Calu3 (cell line): ENCODE data around the gene KDM7A. TPM values are rescaled to one million over a fixed set of nuclear protein-coding genes. Genes with fewer than 3 reads are reported as not detected.

Experiments
- BruUV-seq: library from RNA; stranded (reverse); fragments of 400-500 nt; replicated peaks from 2 replicates; lab custom pipeline; 2021; lab: Mats Ljungman, UMichigan
- CTCF ChIA-PET: fragments of 300-600 bp; sonication (Branson Sonifier 250); formaldehyde crosslinking; loops from one replicate; lab custom pipeline; 2022; ENCODE audit warnings: antibody characterized with exemption; lab: Charles Lee
- DNase-seq: peaks from one replicate; pipeline ENCODE4 v3.0.0; 2022
- H3K27ac Mint-ChIP-seq: one replicate; pipeline ENCODE4 v1.8.0; 2022; ENCODE audit warnings: mixed read lengths; ENCODE audit not compliant: unreplicated experiment
- H3K27me3 Mint-ChIP-seq: one replicate; pipeline ENCODE4 v1.8.0; 2022; ENCODE audit warnings: mixed read lengths; ENCODE audit not compliant: unreplicated experiment
- H3K36me3 Mint-ChIP-seq: one replicate; pipeline ENCODE4 v1.8.0; 2022; ENCODE audit warnings: mild to moderate bottlenecking, moderate library complexity, mixed read lengths; ENCODE audit not compliant: insufficient read depth, unreplicated experiment
- H3K4me1 Mint-ChIP-seq: one replicate; pipeline ENCODE4 v1.8.0; 2022; ENCODE audit warnings: mild to moderate bottlenecking, low read depth, mixed read lengths; ENCODE audit not compliant: unreplicated experiment
- H3K4me3 Mint-ChIP-seq: one replicate; pipeline ENCODE4 v1.8.0; 2022; ENCODE audit warnings: mild to moderate bottlenecking, low read depth, moderate library complexity, mixed read lengths; ENCODE audit not compliant: unreplicated experiment
- H3K9me3 Mint-ChIP-seq: one replicate; pipeline ENCODE4 v1.8.0; 2022; ENCODE audit warnings: low read depth, mixed read lengths; ENCODE audit not compliant: unreplicated experiment
- CTCF ChIP-seq: fragments of 200-600 bp; IDR thresholded peaks from one replicate; pipeline ENCODE4 v1.8.0; 2022; ENCODE audit warnings: antibody characterized with exemption; ENCODE audit not compliant: unreplicated experiment
- intact Hi-C: fragments of 100-400 bp; cut with micrococcal nuclease; formaldehyde crosslinking; loops from one replicate; pipeline ENCODE4 v1.10.0; 2022; ENCODE audit not compliant: unreplicated experiment
- total RNA-seq: library from RNA; stranded (reverse); gene quantifications from 2 replicates; pipeline ENCODE4 v1.2.3, GENCODE V29; 2022

KDM7A gene
- total RNA-seq, 1 experiment from 2014 or later = 2.7 TPM

GRCh38 chr7:140082770-140083169, 94.0 kb downstream of the KDM7A start:
- Mint-ChIP-seq H3K4me1 (no peaks in the 10 kb centered on the region), H3K36me3 (no peaks in the 10 kb centered on the region), H3K4me3 (no peak overlapping the region), H3K27ac (no peak overlapping the region), H3K27me3 (peaks cover 14% of the 10 kb centered on the region), H3K9me3 (no peaks in the 10 kb centered on the region)
- BruUV-seq = no TSS peak
- intact Hi-C loops = no loop called here
- DNase-seq = no peak
- TF ChIP-seq CTCF = no peak
- CTCF ChIA-PET = no interaction called here

- H3K9me3 Mint-ChIP-seq = no peaks in the 10 kb centered on the region
- CTCF ChIA-PET = no interaction called here
- no peak overlapping the region for H3K4me3 Mint-ChIP-seq
Measured at GRCh38 chr7:140081774-140082425, 94.9 kb downstream of the KDM7A start.

GRCh38 chr7:140080919-140081318, 95.9 kb downstream of the KDM7A start:
- no TSS peak for BruUV-seq
- no peak for TF ChIP-seq CTCF
- CTCF ChIA-PET = no interaction called here

More at GRCh38 chr7:140081774-140082425, 94.9 kb downstream of the KDM7A start:
- no TSS peak for BruUV-seq
- no peaks in the 10 kb centered on the region for H3K36me3 Mint-ChIP-seq
- DNase-seq = no peak
- H3K27ac Mint-ChIP-seq = no peak overlapping the region
- no peak for TF ChIP-seq CTCF
- H3K4me1 Mint-ChIP-seq = no peaks in the 10 kb centered on the region
- peaks cover 14% of the 10 kb centered on the region for H3K27me3 Mint-ChIP-seq
- intact Hi-C loops = no loop called here

GRCh38 chr7:140079121-140079536, 97.7 kb downstream of the KDM7A start:
- Mint-ChIP-seq H3K27me3 (peaks cover 22% of the 10 kb centered on the region), H3K4me1 (no peaks in the 10 kb centered on the region), H3K36me3 (no peaks in the 10 kb centered on the region), H3K9me3 (no peaks in the 10 kb centered on the region), H3K4me3 (no peak overlapping the region), H3K27ac (no peak overlapping the region)
- peak; percentile 25 for DNase-seq
- peak; percentile 22 for TF ChIP-seq CTCF
- CTCF ChIA-PET = no interaction called here
- no TSS peak for BruUV-seq
- intact Hi-C loops = no loop called here

More at GRCh38 chr7:140080919-140081318, 95.9 kb downstream of the KDM7A start:
- no peak overlapping the region for H3K27ac Mint-ChIP-seq
- DNase-seq = no peak
- H3K36me3 Mint-ChIP-seq = no peaks in the 10 kb centered on the region
- H3K4me3 Mint-ChIP-seq = no peak overlapping the region
- no peaks in the 10 kb centered on the region for H3K9me3 Mint-ChIP-seq
- intact Hi-C loops = no loop called here
- H3K27me3 Mint-ChIP-seq = peaks cover 14% of the 10 kb centered on the region
- no peaks in the 10 kb centered on the region for H3K4me1 Mint-ChIP-seq
